Lung (tissue), 16 donors: ENCODE results near the gene SLITRK1. TPM values are rescaled to one million over a fixed set of nuclear protein-coding genes. Genes with fewer than 3 reads are reported as not detected.

Experiments
- ATAC-seq: fragments of 200-7000 bp; cut with Tn5 transposase; one replicate; pipeline ENCODE4 v1.9.1; 2020; ENCODE audit warnings: moderate number of reproducible peaks; ENCODE audit not compliant: insufficient read depth, low FRiP score
- DNase-seq, 3 donors: peaks; one replicate each; pipeline ENCODE4 v3.0.0-alpha.2; 2013 to 2017
- H3K27ac ChIP-seq, 2 donors: one replicate each; pipeline ENCODE4 v1.5.1; 2013; ENCODE audit warnings: mild to moderate bottlenecking in 2 of 2, moderate library complexity in 2 of 2, control low read depth in 1 of 2, inconsistent platforms in 1 of 2, low read depth in 1 of 2, low read length in 1 of 2
- H3K27me3 ChIP-seq, 3 donors: one replicate each; pipeline ENCODE4 v1.5.1; 2013; ENCODE audit warnings: low read length in 2 of 3; ENCODE audit not compliant: control insufficient read depth in 3 of 3, insufficient read depth in 3 of 3
- H3K36me3 ChIP-seq, 4 donors: one replicate each; pipeline ENCODE4 v1.5.1; 2013; ENCODE audit warnings: low read length in 4 of 4, mild to moderate bottlenecking in 1 of 4, moderate library complexity in 1 of 4; ENCODE audit not compliant: control insufficient read depth in 4 of 4, insufficient read depth in 4 of 4
- H3K4me1 ChIP-seq, 5 donors: one replicate each; pipeline ENCODE4 v1.5.1; 2013; ENCODE audit warnings: low read length in 5 of 5, mild to moderate bottlenecking in 2 of 5, moderate library complexity in 1 of 5; ENCODE audit not compliant: control insufficient read depth in 5 of 5, insufficient read depth in 5 of 5
- H3K4me3 ChIP-seq: one replicate; pipeline ENCODE4 v1.5.1; 2013; ENCODE audit warnings: mild to moderate bottlenecking, control low read depth, moderate library complexity
- H3K9ac ChIP-seq, 2 donors: one replicate each; pipeline ENCODE4 v1.5.1; 2013; ENCODE audit warnings: low read length in 2 of 2, control low read depth in 1 of 2; ENCODE audit not compliant: insufficient read depth in 1 of 2
- H3K9me3 ChIP-seq, 4 donors: one replicate each; pipeline ENCODE4 v1.5.1; 2013; ENCODE audit warnings: low read length in 3 of 4, mild to moderate bottlenecking in 1 of 4, moderate library complexity in 1 of 4; ENCODE audit not compliant: control insufficient read depth in 4 of 4, insufficient read depth in 3 of 4
- CTCF ChIP-seq: IDR thresholded peaks from 2 replicates; pipeline ENCODE4 v1.5.1; 2012; ENCODE audit warnings: mild to moderate bottlenecking; ENCODE audit errors: control extremely low read depth, extremely low read depth
- WGBS, 2 donors: extraction: QIAGEN DNeasy Blood & Tissue Kit; methylation state at CpG; one replicate each; pipeline ENCODE4 v1.1.7; 2013; 5-methylcytosine and 5-hydroxymethylcytosine counted together
- long read RNA-seq, 5 donors: transcript quantifications; one replicate each; lab custom pipeline, GENCODE V29; 2026
- polyA plus RNA-seq, 2 donors: library from polyadenylated mRNA; stranded (reverse); fragments of 200-250 nt; gene quantifications; one replicate each; pipeline ENCODE4 v1.2.1, GENCODE V29; 2013
- total RNA-seq, 2 donors: library from RNA; depleted of rRNA in 1 of 2; stranded (reverse); fragments of >200 nt in 1 of 2; gene quantifications; one replicate each; pipeline ENCODE4 v1.2.1, GENCODE V29; 2014 to 2021
- donor health status: control.
- donor health status: control.
- donor health status: Bipolar disorder and iron deficiency.
- donor health status: healthy.
- donor health status: DM: yes; HTN: yes; CAD: no.

Gene SLITRK1
- total RNA-seq, result under 1 TPM in 1 of 2 donors, not detected in 1; 0.06 TPM
- polyA plus RNA-seq, result not detected
- long read RNA-seq, donor 1, result 0 reads
- long read RNA-seq, donor 2, result 0 reads
- long read RNA-seq, donor 3, result 0 reads
- long read RNA-seq, donor 4, result 0 reads
- long read RNA-seq, donor 5, full-length matches to known transcripts, result 1 of 1 reads
- long read RNA-seq, donor 5, partial matches to known transcripts, result 0 of 1 reads
- long read RNA-seq, donor 5, other reads (novel, unspliced or antisense), result 0 of 1 reads

- ATAC-seq, result peak; percentile 45
- H3K27me3 ChIP-seq, result peaks cover 6 to 65% (median 46%) of the 10 kb centered on the region in 3 donors
- peaks cover 0 to 4% (median 0%) of the 10 kb centered on the region in 5 donors for H3K4me1 ChIP-seq
- no peak within 1 kb of the TSS for H3K4me3 ChIP-seq
- no peak for TF ChIP-seq CTCF
- H3K9me3 ChIP-seq, result peaks cover 0 to 15% (median 0%) of the 10 kb centered on the region in 4 donors
- H3K9ac ChIP-seq, result no peak within 1 kb of the TSS
- WGBS, 2 donors, result 1 to 2% methylated on average over 29 to 32 of the region's 32 CpGs
- H3K36me3 ChIP-seq, result no peaks in the 10 kb centered on the region
- no peak within 1 kb of the TSS for H3K27ac ChIP-seq
- peak; percentile 79 to 87 (median 87) for DNase-seq
Measured at GRCh38 chr13:83881917-83882605, at the start of gene SLITRK1. SLITRK1 (minus strand) TSS chr13:83882474; CDS start chr13:83881507, 967 bp downstream.

- Histone ChIP-seq H3K4me1 (no peaks in the 10 kb centered on the region), H3K27me3 (no peaks in the 10 kb centered on the region), H3K36me3 (no peaks in the 10 kb centered on the region), H3K9me3 (no peaks in the 10 kb centered on the region), H3K27ac (no peak overlapping the region), H3K4me3 (no peak overlapping the region), H3K9ac (no peak overlapping the region)
- DNase-seq (peak in 2 of 3 donors; percentile 2 to 43), ATAC-seq (no peak)
- WGBS, 2 donors, result 30 to 39% methylated on average over 4 of the region's 4 CpGs
- no peak for TF ChIP-seq CTCF
Measured at GRCh38 chr13:83929157-83929556, 46.9 kb upstream of the SLITRK1 start.

GRCh38 chr13:83919775-83920174 is 37.5 kb upstream of the SLITRK1 start:
- no peaks in the 10 kb centered on the region for H3K36me3 ChIP-seq
- no peak for TF ChIP-seq CTCF
- no peak overlapping the region for H3K4me3 ChIP-seq
- no peak for DNase-seq
- H3K27ac ChIP-seq, result no peak overlapping the region
- no peaks in the 10 kb centered on the region for H3K27me3 ChIP-seq
- H3K9ac ChIP-seq, result no peak overlapping the region
- ATAC-seq, result no peak
- 86 to 88% methylated on average over 6 of the region's 6 CpGs for whole genome bisulfite sequencing, 2 donors
- peaks cover 0 to 2% (median 0%) of the 10 kb centered on the region in 4 donors for H3K9me3 ChIP-seq
- no peaks in the 10 kb centered on the region for H3K4me1 ChIP-seq
